Gastroesophageal sphincter (tissue), 4 donors: ENCODE results near the gene TYRO3. TPM values are rescaled to one million over a fixed set of nuclear protein-coding genes. Genes with fewer than 3 reads are reported as not detected.
"Not testable (repeated sequence)": the region's sequence is repeated elsewhere in the genome, so short reads cannot be mapped to it uniquely, and the experiment has no call there.

Source experiments
- ATAC-seq: fragments of 150-250 bp; one replicate; pipeline ENCODE4 v1.9.1; 2016; ENCODE audit warnings: mild to moderate bottlenecking, moderate library complexity
- H3K27ac ChIP-seq, 4 donors: fragments of 200-600 bp; sonication (generic) in 3 of 4; 1 replicate in 3 of 4; 2 replicates in 1 of 4; pipeline ENCODE4 v1.5.1; 2016 to 2019
- H3K27me3 ChIP-seq: fragments of 200-600 bp; sonication (generic); one replicate; pipeline ENCODE4 v1.5.1; 2019
- H3K36me3 ChIP-seq, 2 donors: fragments of 200-600 bp; sonication (generic); one replicate each; pipeline ENCODE4 v1.5.1; 2019; ENCODE audit warnings: control low read depth in 1 of 2
- H3K4me1 ChIP-seq, 3 donors: fragments of 200-600 bp; sonication (generic); 1 replicate in 2 of 3; 2 replicates in 1 of 3; pipeline ENCODE4 v1.5.1; 2016 to 2019; ENCODE audit warnings: control low read depth in 2 of 3
- H3K4me3 ChIP-seq, 2 donors: fragments of 200-600 bp; sonication (generic); one replicate each; pipeline ENCODE4 v1.5.1; 2019; ENCODE audit warnings: mild to moderate bottlenecking in 1 of 2, moderate library complexity in 1 of 2
- H3K9me3 ChIP-seq, 3 donors: fragments of 200-600 bp; sonication (generic); one replicate each; pipeline ENCODE4 v1.5.1; 2017 to 2019; ENCODE audit warnings: control low read depth in 2 of 3
- EP300 ChIP-seq: sonication (generic); formaldehyde crosslinking; IDR thresholded peaks from one replicate; pipeline ENCODE4 v1.6.1; 2017; ENCODE audit warnings: antibody characterized with exemption, mild to moderate bottlenecking
- POLR2A ChIP-seq, 2 donors: fragments of 450-650 bp; IDR thresholded peaks; one replicate each; pipeline ENCODE4 v1.6.1; 2017; ENCODE audit warnings: antibody characterized with exemption in 2 of 2, mild to moderate bottlenecking in 2 of 2, moderate library complexity in 1 of 2
- POLR2AphosphoS5 ChIP-seq: sonication (generic); formaldehyde crosslinking; IDR thresholded peaks from one replicate; pipeline ENCODE4 v1.6.1; 2017; ENCODE audit warnings: antibody characterized with exemption
- WGBS, 2 donors: methylation state at CpG; one replicate each; pipeline ENCODE4 v1.1.5; 2018; ENCODE audit warnings: low coverage in 1 of 2; 5-methylcytosine and 5-hydroxymethylcytosine counted together
- total RNA-seq, 4 donors: library from RNA; depleted of rRNA; stranded (reverse); fragments of >200 nt; gene quantifications; one replicate each; pipeline ENCODE4 v1.1.0, GENCODE V29; 2016
- TF ChIP-seq, protein P1 (sequence below), 4 experiments: fragments of 200-600 bp in 2 of 4; fragments of 450-650 bp in 2 of 4; sonication (generic) in 1 of 4; IDR thresholded peaks; one replicate each; pipeline ENCODE4 v1.5.1; 2017 to 2019; ENCODE audit warnings: antibody characterized with exemption in 4 of 4, mild to moderate bottlenecking in 2 of 4, moderate library complexity in 2 of 4

TYRO3 gene
- total RNA-seq, 4 donors from 2014 or later: 3.1 to 9.5 (median 8.4) TPM

DNA sequence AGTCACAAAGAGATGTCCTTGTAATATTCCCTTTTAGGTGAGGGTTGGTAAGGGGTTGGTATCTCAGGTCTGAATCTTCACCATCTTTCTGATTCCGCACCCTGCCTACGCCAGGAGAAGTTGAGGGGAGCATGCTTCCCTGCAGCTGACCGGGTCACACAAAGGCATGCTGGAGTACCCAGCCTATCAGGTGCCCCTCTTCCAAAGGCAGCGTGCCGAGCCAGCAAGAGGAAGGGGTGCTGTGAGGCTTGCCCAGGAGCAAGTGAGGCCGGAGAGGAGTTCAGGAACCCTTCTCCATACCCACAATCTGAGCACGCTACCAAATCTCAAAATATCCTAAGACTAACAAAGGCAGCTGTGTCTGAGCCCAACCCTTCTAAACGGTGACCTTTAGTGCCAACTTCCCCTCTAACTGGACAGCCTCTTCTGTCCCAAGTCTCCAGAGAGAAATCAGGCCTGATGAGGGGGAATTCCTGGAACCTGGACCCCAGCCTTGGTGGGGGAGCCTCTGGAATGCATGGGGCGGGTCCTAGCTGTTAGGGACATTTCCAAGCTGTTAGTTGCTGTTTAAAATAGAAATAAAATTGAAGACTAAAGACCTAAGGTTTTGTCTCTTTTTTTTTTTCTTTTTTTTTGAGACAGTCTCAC, 19.8 kb downstream of the TYRO3 start:
- Histone ChIP-seq H3K27me3 (no peaks in the 10 kb centered on the region), H3K36me3 (peaks cover 0 to 16% of the 10 kb centered on the region in 2 donors), H3K27ac (peak overlapping the region in 2 of 4 donors; percentile 16 to 36), H3K9me3 (no peaks in the 10 kb centered on the region), H3K4me3 (no peak overlapping the region), H3K4me1 (peaks cover 0 to 13% (median 0%) of the 10 kb centered on the region in 3 donors)
- ATAC-seq: peak; percentile 13
- TF ChIP-seq EP300 (no peak), POLR2AphosphoS5 (no peak), POLR2A (IDR thresholded peaks at IDR 0.05) (no peak)
- TF ChIP-seq, protein P1, sequence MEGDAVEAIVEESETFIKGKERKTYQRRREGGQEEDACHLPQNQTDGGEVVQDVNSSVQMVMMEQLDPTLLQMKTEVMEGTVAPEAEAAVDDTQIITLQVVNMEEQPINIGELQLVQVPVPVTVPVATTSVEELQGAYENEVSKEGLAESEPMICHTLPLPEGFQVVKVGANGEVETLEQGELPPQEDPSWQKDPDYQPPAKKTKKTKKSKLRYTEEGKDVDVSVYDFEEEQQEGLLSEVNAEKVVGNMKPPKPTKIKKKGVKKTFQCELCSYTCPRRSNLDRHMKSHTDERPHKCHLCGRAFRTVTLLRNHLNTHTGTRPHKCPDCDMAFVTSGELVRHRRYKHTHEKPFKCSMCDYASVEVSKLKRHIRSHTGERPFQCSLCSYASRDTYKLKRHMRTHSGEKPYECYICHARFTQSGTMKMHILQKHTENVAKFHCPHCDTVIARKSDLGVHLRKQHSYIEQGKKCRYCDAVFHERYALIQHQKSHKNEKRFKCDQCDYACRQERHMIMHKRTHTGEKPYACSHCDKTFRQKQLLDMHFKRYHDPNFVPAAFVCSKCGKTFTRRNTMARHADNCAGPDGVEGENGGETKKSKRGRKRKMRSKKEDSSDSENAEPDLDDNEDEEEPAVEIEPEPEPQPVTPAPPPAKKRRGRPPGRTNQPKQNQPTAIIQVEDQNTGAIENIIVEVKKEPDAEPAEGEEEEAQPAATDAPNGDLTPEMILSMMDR (IDR thresholded peaks at IDR 0.05): no peak
- WGBS, 2 donors: 40 to 54% methylated on average over 1 to 3 of the region's 9 CpGs

DNA sequence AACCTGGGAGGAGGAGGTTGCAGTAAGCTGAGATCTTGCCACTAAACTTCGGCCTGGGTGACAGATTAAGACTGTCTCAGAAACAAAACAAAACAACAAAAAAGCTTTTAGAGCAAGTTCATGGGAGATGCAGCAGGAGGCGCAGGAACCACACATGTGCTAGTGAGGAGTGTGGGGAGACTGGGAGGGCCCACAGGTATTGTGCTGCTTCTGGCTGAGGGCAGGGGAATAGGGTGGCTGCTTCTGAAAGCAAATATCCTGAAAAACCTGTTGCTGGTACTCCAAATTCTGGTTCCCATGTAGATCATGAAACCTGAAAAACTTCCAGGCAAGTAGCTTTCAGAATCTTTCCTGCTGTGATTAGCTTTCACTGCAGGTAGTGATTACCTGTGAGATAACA, 22.1 kb downstream of the TYRO3 start:
- H3K27ac ChIP-seq: no peak overlapping the region
- 75 to 100% methylated on average over 1 to 2 of the region's 2 CpGs for WGBS, 2 donors
- TF ChIP-seq, protein P1 (IDR thresholded peaks at IDR 0.05): no peak
- H3K27me3 ChIP-seq: no peaks in the 10 kb centered on the region
- no peak for ATAC-seq
- no peaks in the 10 kb centered on the region for H3K9me3 ChIP-seq
- H3K4me3 ChIP-seq: no peak overlapping the region
- no peaks in the 10 kb centered on the region for H3K36me3 ChIP-seq
- peaks cover 0 to 28% (median 0%) of the 10 kb centered on the region in 3 donors for H3K4me1 ChIP-seq

DNA sequence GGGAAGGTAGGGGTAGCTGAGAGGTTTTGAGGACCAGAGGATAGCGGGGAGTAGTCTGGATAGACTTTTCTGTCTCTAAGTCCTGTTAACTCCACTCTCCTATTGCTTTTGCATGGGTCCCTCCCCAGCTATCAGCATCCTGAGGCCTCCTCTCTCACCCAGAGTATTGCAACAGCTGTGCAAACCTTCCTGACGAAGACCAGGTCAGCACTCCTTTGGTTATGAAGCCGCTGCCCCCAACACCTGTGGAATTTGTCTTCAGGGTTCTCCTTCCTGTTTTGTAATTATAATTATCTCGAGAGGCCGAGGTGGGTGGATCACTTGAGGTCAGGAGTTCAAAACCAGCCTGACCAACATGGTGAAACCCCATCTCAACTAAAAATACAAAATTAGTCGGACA, 24.8 kb downstream of the TYRO3 start:
- Histone ChIP-seq H3K4me1 (peaks cover 0 to 18% (median 0%) of the 10 kb centered on the region in 3 donors), H3K9me3 (no peaks in the 10 kb centered on the region), H3K27ac (no peak overlapping the region), H3K36me3 (no peaks in the 10 kb centered on the region), H3K4me3 (no peak overlapping the region), H3K27me3 (no peaks in the 10 kb centered on the region)
- no peak for ATAC-seq
- no peak for TF ChIP-seq POLR2A (IDR thresholded peaks at IDR 0.05)
- 80 to 100% methylated on average over 2 to 3 of the region's 6 CpGs for WGBS, 2 donors

DNA sequence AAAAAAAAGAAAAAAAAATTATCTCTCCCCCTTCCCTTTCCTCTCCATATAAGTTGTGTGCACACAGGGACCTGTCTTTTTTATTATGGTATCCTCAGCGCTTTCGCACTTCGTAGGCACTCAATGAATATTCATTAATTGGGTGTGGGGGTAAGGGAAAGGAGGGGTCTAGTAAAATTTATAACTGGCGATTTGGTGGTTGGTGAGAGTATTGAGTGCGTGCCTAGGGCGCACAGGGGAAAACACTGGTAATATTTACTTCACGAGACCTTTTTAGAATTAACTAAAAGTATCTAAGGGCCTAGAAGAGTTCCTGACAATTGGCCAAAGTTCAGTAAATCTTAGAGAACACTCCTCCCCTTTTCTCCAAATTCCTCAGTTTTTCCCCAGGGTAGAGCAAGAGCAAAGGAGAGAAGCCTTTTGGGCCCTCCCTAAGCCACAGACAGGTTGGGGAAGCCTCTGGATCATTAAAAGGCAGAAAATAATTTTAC, 25.7 kb downstream of the TYRO3 start:
- peak overlapping the region; percentile 31 to 65 for H3K4me3 ChIP-seq
- TF ChIP-seq POLR2A (IDR thresholded peaks at IDR 0.05) (no peak), POLR2AphosphoS5 (no peak), EP300 (no peak)
- TF ChIP-seq, protein P1 (IDR thresholded peaks at IDR 0.05): no peak
- no peak for ATAC-seq
- H3K4me1 ChIP-seq: peaks cover 0 to 15% (median 0%) of the 10 kb centered on the region in 3 donors
- H3K27me3 ChIP-seq: no peaks in the 10 kb centered on the region
- 93 to 94% methylated on average over 7 of the region's 7 CpGs for WGBS, 2 donors
- H3K27ac ChIP-seq: peak overlapping the region in 3 of 4 donors; percentile 66 to 85 (median 82)
- H3K36me3 ChIP-seq: no peaks in the 10 kb centered on the region
- H3K9me3 ChIP-seq: no peaks in the 10 kb centered on the region

DNA sequence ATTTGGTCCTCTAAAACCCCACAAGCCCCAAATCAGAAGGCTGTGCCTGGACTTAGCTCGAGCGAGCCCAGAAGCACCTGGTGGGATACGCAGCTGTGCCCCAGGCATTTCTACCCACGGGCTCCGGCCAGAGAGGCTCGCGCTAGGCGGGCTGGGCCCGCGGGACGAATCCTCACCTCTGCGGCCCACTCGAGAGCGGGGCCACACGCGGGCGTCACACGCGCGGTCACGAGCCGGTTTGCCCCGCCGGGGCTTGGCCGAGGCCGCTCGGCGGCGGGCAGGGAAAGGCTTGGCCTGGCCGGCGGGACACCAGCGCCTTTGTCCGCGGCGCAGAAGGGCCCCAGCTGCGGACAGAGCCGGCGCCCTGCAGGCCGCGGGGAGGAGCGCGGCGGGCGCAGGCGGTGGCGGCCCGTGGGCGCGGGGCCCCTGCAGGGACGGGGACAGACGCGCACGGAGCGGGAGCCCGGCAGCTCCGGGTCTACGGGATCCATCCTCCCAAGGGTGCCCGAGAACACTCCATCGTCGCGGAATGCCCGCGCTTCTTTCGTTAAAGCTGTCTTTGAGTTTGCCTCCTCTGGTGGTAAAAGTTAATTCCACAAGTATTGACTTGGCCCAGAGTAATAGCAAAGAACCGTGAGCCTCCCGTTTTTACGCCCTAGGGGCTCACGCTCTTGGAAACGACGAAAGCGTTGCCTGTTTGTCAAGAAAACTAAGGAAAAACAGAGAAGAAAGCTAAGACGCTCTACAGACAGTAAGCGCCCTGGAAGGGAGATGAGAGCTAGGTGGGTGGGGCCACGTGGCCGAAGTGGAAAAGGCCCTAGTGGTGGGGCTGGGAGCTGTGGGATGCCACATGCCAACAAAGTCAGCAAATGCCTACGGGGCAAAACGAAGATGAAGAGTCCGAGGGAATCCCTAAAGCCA, 26.4 kb downstream of the TYRO3 start:
- WGBS, 2 donors: 0 to 2% methylated on average over 4 to 9 of the region's 78 CpGs
- TF ChIP-seq POLR2A (IDR thresholded peaks at IDR 0.05) (no peak), POLR2AphosphoS5 (no peak), EP300 (no peak)
- TF ChIP-seq, protein P1 (IDR thresholded peaks at IDR 0.05): peak in 3 of 4 experiments; percentile 40 to 55 (median 52)
- peaks cover 0 to 15% (median 0%) of the 10 kb centered on the region in 3 donors for H3K4me1 ChIP-seq
- no peaks in the 10 kb centered on the region for H3K36me3 ChIP-seq
- H3K9me3 ChIP-seq: no peaks in the 10 kb centered on the region
- no peaks in the 10 kb centered on the region for H3K27me3 ChIP-seq
- peak; percentile 84 for ATAC-seq
- H3K27ac ChIP-seq: peak overlapping the region in 3 of 4 donors; percentile 66 to 85 (median 82)
- peak overlapping the region; percentile 31 to 65 for H3K4me3 ChIP-seq

DNA sequence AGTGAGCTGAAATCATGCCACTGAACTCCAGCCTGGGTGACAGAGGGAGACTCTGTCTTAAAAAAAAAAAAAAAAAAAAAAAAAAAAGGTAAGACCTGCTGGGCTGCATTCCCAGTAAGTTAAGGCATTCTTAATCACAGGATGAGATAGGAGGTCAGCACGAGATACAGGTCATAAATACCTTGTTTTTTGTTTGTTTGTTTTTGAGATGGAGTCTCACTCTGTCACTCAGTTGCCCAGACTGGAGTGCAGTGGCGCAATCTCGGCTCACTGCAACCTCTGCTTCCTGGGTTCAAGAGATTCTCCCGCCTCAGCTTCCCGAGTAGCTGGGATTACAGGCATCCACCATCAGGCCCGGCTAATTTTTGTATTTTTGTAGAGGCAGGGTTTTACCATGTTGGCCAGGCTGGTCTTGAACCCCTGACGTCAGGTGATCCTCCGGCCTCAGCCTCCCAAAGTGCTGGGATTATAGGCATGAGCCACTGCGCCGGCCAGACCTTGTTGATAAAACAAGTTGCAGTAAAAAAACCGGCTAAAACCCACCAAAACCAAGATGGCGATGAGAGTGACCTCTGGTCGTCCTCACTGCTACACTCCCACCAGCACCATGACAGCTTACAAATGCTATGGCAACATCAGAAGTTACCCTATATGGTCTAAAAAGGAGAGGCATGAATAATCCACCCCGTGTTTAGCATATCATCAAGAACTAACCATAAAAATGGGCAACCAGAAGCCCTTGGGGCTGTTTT, 27.7 kb downstream of the TYRO3 start:
- H3K27me3 ChIP-seq, ATAC-seq, H3K9me3 ChIP-seq, H3K36me3 ChIP-seq, H3K4me3 ChIP-seq, H3K27ac ChIP-seq: not testable (repeated sequence)
- H3K4me1 ChIP-seq: peaks cover 0 to 15% (median 0%) of the 10 kb centered on the region in 3 donors
- 92 to 96% methylated on average over 5 to 6 of the region's 14 CpGs for WGBS, 2 donors

DNA sequence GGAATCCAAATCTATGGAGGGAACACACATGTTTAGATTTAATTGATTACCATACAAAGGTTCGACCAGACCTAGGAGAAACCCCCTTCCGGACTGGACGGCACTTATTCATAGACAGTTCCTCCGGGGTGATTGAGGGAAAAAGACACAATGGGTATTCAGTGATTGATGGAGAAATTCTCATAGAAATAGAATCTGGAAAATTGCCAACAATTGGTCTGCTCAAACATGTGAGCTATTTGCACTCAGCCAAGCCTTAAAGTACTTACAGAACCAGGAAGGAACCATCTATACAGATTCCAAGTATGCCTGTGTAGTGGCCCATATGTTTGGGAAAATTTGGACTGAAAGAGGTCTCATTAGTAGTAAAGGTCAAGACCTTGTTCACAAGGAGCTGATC, 30.0 kb downstream of the TYRO3 start:
- H3K27ac ChIP-seq, H3K4me3 ChIP-seq, H3K36me3 ChIP-seq, H3K27me3 ChIP-seq, ATAC-seq, H3K9me3 ChIP-seq: not testable (repeated sequence)
- H3K4me1 ChIP-seq: peaks cover 0 to 15% (median 0%) of the 10 kb centered on the region in 3 donors
- 0 to 61% methylated on average over 1 to 4 of the region's 4 CpGs for WGBS, 2 donors
